ENCODE data around the gene NCR3LG1. TPM values are rescaled to one million over a fixed set of nuclear protein-coding genes. Genes with fewer than 3 reads are reported as not detected.

Gene NCR3LG1
- total RNA-seq, 1 experiment from 2014 or later = 2.0 TPM

- TF ChIP-seq IRF2 (CRISPR knock-in tag; IDR thresholded peaks at IDR 0.05; ENCODE audit: borderline replicate concordance, low read depth) (no peak), OVOL2 (CRISPR knock-in tag; IDR thresholded peaks at IDR 0.05; ENCODE audit: borderline replicate concordance) (no peak), MAX (CRISPR knock-in tag; IDR thresholded peaks at IDR 0.05) (peak; percentile 41; the same call in 1 of the 2 replicates), ESRRA (CRISPR knock-in tag; IDR thresholded peaks at IDR 0.05; ENCODE audit: borderline replicate concordance) (no peak), RORB (CRISPR knock-in tag; IDR thresholded peaks at IDR 0.05) (no peak)
Measured at GRCh38 chr11:17389211-17389956, 37.8 kb downstream of the NCR3LG1 start (continued).

- Mint-ChIP-seq H3K9me3 (no peaks in the 10 kb centered on the region), H3K27me3 (ENCODE audit: low read depth) (peaks cover 20% of the 10 kb centered on the region), H3K4me3 (peak overlapping the region; percentile 67), H3K4me1 (peaks cover 6% of the 10 kb centered on the region), H3K27ac (peak overlapping the region; percentile 5; the same call in 1 of the 2 replicates), H3K36me3 (peaks cover 10% of the 10 kb centered on the region; the same call in 1 of the 2 replicates)
- CTCF ChIA-PET = interaction anchor here (0.6 to 2.5 kb wide), 9 partner anchors 10 to 454 kb away, joined by 3 to 31 read pairs (median 11); partner anchors contain the start of gene ABCC8
- TF ChIP-seq USF2 (CRISPR knock-in tag; IDR thresholded peaks at IDR 0.05) (no peak), NR2C2 (CRISPR knock-in tag; IDR thresholded peaks at IDR 0.05) (no peak), NFYB (CRISPR knock-in tag; conservative IDR thresholded peaks at IDR 0.05; ENCODE audit: low read depth) (no peak), JAZF1 (CRISPR knock-in tag; IDR thresholded peaks at IDR 0.05) (no peak), PRRX2 (CRISPR knock-in tag; IDR thresholded peaks at IDR 0.05) (no peak)
- DNase-seq (ENCODE audit: low spot score) (no peak), ATAC-seq (no peak)
- POLR2A ChIA-PET = interaction anchor here (0.6 kb wide), 1 partner anchor 464 kb away, joined by 6 read pairs; no protein-coding TSS in a partner anchor
Measured at GRCh38 chr11:17389957-17390649, 38.5 kb downstream of the NCR3LG1 start.

GRCh38 chr11:17391493-17392355, 40.1 kb downstream of the NCR3LG1 start:
- H3K4me3 Mint-ChIP-seq = no peak overlapping the region
- peaks cover 9% of the 10 kb centered on the region; the same call in 1 of the 2 replicates for H3K36me3 Mint-ChIP-seq
- H3K27me3 Mint-ChIP-seq (ENCODE audit: low read depth) = peaks cover 20% of the 10 kb centered on the region
- no peak overlapping the region for H3K27ac Mint-ChIP-seq
- ATAC-seq = no peak
- CTCF ChIA-PET = interaction anchor here (0.7 to 3.0 kb wide), 4 partner anchors 82 to 136 kb away, joined by 3 to 16 read pairs (median 4); no protein-coding TSS in a partner anchor
- no peaks in the 10 kb centered on the region for H3K9me3 Mint-ChIP-seq
- H3K4me1 Mint-ChIP-seq = peaks cover 6% of the 10 kb centered on the region
- DNase-seq (ENCODE audit: low spot score) = no peak
- POLR2A ChIA-PET = interaction anchor here (0.5 kb wide), 1 partner anchor 123 kb away, joined by 3 read pairs; no protein-coding TSS in a partner anchor
- TF ChIP-seq FOXP1 (CRISPR knock-in tag; IDR thresholded peaks at IDR 0.05; ENCODE audit: borderline replicate concordance) (no peak), ZNF281 (CRISPR knock-in tag; IDR thresholded peaks at IDR 0.05) (no peak), ZBTB43 (CRISPR knock-in tag; IDR thresholded peaks at IDR 0.05) (no peak), HMGXB4 (CRISPR knock-in tag; IDR thresholded peaks at IDR 0.05) (no peak), USF1 (CRISPR knock-in tag; IDR thresholded peaks at IDR 0.05) (no peak), MYBL2 (CRISPR knock-in tag; IDR thresholded peaks at IDR 0.05) (no peak), ZNF425 (CRISPR knock-in tag; conservative IDR thresholded peaks at IDR 0.05) (no peak), CDX4 (CRISPR knock-in tag; IDR thresholded peaks at IDR 0.05; ENCODE audit: borderline replicate concordance) (no peak)
